Mesenchymal stem cell (in vitro differentiated cells and primary cell): ENCODE data around the gene RPL28.

ENCODE experiments used
- DNase-seq: peaks from one replicate; pipeline ENCODE4 v3.0.0-alpha.2; 2013
- H2AFZ ChIP-seq: one replicate; pipeline ENCODE4 v1.6.1; 2013; ENCODE audit warnings: low read depth, mild to moderate bottlenecking, control low read depth, inconsistent platforms, low read length, moderate library complexity
- H2AK5ac ChIP-seq: 2 replicates; pipeline ENCODE4 v1.6.1; 2013; ENCODE audit warnings: low read length, moderate library complexity, mild to moderate bottlenecking, inconsistent platforms; ENCODE audit not compliant: severe bottlenecking
- H2BK120ac ChIP-seq: one replicate; pipeline ENCODE4 v1.6.1; 2013; ENCODE audit warnings: low read depth, mild to moderate bottlenecking, inconsistent platforms, low read length, moderate library complexity
- H2BK12ac ChIP-seq, 2 experiments: one replicate each; pipeline ENCODE4 v1.6.1; 2013; ENCODE audit warnings: inconsistent platforms in 2 of 2, low read length in 2 of 2, mild to moderate bottlenecking in 2 of 2, moderate library complexity in 2 of 2, control low read depth in 1 of 2
- H2BK15ac ChIP-seq: one replicate; pipeline ENCODE4 v1.6.1; 2013; ENCODE audit warnings: mild to moderate bottlenecking, low read depth, inconsistent platforms; ENCODE audit not compliant: poor library complexity, severe bottlenecking
- H2BK5ac ChIP-seq: 2 replicates; pipeline ENCODE4 v1.6.1; 2013; ENCODE audit warnings: low read depth, mild to moderate bottlenecking, low read length, control low read depth, inconsistent platforms; ENCODE audit not compliant: poor library complexity, severe bottlenecking
- H3K14ac ChIP-seq, 2 experiments: one replicate each; pipeline ENCODE4 v1.6.1; 2013; ENCODE audit warnings: inconsistent platforms in 2 of 2, low read length in 2 of 2, control low read depth in 1 of 2, mild to moderate bottlenecking in 1 of 2, moderate library complexity in 1 of 2
- H3K18ac ChIP-seq, 2 experiments: one replicate each; pipeline ENCODE4 v1.6.1; 2013; ENCODE audit warnings: inconsistent platforms in 2 of 2, low read length in 2 of 2, control low read depth in 1 of 2, low read depth in 1 of 2, mild to moderate bottlenecking in 1 of 2
- H3K23ac ChIP-seq, 2 experiments: one replicate each; pipeline ENCODE4 v1.6.1; 2013; ENCODE audit warnings: inconsistent platforms in 2 of 2, low read length in 2 of 2, mild to moderate bottlenecking in 2 of 2, moderate library complexity in 2 of 2, control low read depth in 1 of 2
- H3K27ac ChIP-seq: 2 replicates; pipeline ENCODE4 v1.5.1; 2013; ENCODE audit warnings: mild to moderate bottlenecking, moderate library complexity, low read length, control low read depth, inconsistent platforms; ENCODE audit not compliant: poor library complexity, severe bottlenecking
- H3K27me3 ChIP-seq, 2 experiments: 2 replicates each; pipeline versions ENCODE4 v1.6.1 to v1.7.0; 2013; ENCODE audit warnings: low read length in 2 of 2, mild to moderate bottlenecking in 2 of 2, moderate library complexity in 2 of 2, control low read depth in 1 of 2, inconsistent platforms in 1 of 2; ENCODE audit not compliant: control insufficient read depth in 1 of 2, insufficient read depth in 1 of 2
- H3K36me3 ChIP-seq, 2 experiments: 2 replicates each; pipeline versions ENCODE4 v1.6.1 to v1.7.0; 2013; ENCODE audit warnings: low read length in 2 of 2, control low read depth in 1 of 2, inconsistent platforms in 1 of 2, low read depth in 1 of 2, mild to moderate bottlenecking in 1 of 2; ENCODE audit not compliant: insufficient read depth in 2 of 2, control insufficient read depth in 1 of 2
- H3K4ac ChIP-seq, 2 experiments: one replicate each; pipeline ENCODE4 v1.6.1; 2013; ENCODE audit warnings: inconsistent platforms in 2 of 2, low read length in 2 of 2, mild to moderate bottlenecking in 2 of 2, moderate library complexity in 2 of 2, control low read depth in 1 of 2, low read depth in 1 of 2
- H3K4me1 ChIP-seq: 2 replicates; pipeline ENCODE4 v1.6.1; 2013; ENCODE audit warnings: low read depth, low read length, control low read depth; ENCODE audit not compliant: control insufficient read depth, insufficient read depth
- H3K4me2 ChIP-seq: 2 replicates; pipeline ENCODE4 v1.6.1; 2013; ENCODE audit warnings: low read length, mild to moderate bottlenecking, inconsistent platforms; ENCODE audit not compliant: poor library complexity, severe bottlenecking
- H3K4me3 ChIP-seq, 2 experiments: 2 replicates each; pipeline versions ENCODE4 v1.5.1 to v1.7.0; 2013; ENCODE audit warnings: low read length in 2 of 2, mild to moderate bottlenecking in 2 of 2, control low read depth in 1 of 2, low read depth in 1 of 2; ENCODE audit not compliant: insufficient read depth in 1 of 2
- H3K79me1 ChIP-seq: replicated peaks from 2 replicates; pipeline ENCODE4 v1.6.1; 2013; ENCODE audit warnings: mild to moderate bottlenecking, control low read depth, low read length, inconsistent platforms; ENCODE audit not compliant: poor library complexity, severe bottlenecking
- H3K9ac ChIP-seq: 2 replicates; pipeline ENCODE4 v1.7.0; 2013; ENCODE audit warnings: mild to moderate bottlenecking, low read length, moderate library complexity
- H3K9me3 ChIP-seq: 2 replicates; pipeline ENCODE4 v1.7.0; 2013; ENCODE audit warnings: mild to moderate bottlenecking, low read length; ENCODE audit not compliant: control insufficient read depth
- H4K8ac ChIP-seq: one replicate; pipeline ENCODE4 v1.6.1; 2013; ENCODE audit warnings: inconsistent platforms, mild to moderate bottlenecking, low read length, moderate library complexity
- H4K91ac ChIP-seq: one replicate; pipeline ENCODE4 v1.6.1; 2013; ENCODE audit warnings: mild to moderate bottlenecking, low read length, inconsistent platforms
- WGBS: methylation state at CpG from one replicate; pipeline ENCODE4 v1.1.7; 2013; ENCODE audit warnings: mixed read lengths; 5-methylcytosine and 5-hydroxymethylcytosine counted together

Gene RPL28

DNA sequence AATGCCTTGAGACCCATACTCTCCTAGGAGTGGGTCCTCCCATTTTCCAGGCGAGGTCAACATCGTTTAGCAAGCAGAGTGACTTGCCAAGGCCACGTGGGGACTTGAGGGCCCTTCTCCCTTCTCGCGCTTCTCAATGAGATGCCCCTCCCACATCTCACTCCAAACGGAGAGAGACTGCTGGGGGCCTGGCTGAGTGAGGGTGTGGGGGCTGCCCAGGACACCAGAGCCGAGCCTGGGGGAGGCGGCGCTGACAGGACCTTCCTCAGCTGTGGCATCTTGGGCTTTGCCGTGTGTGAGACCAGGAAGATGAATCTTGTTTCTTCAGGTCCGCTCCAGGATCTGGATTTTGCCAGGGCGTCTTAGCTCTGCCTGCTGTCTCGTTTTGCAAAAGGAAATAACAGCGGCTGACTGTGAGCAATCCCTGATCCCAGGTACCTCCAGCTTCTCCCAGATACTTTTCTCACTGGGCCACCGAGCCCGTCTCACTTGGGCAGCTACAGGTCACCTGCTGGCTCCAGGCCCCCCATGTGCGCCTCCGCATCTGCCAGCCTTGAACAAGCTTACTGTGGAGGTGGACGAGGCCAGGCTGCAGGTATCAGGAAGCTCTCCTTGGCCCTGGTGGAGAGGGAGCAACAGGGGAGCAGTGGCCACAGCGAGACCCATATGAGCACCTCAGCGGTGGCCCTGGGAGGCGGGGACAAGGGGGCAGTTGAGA is 37.3 kb upstream of the RPL28 start:
- H3K23ac ChIP-seq: no peak overlapping the region
- H3K9me3 ChIP-seq: no peaks in the 10 kb centered on the region
- WGBS: 41% methylated on average over 19 of the region's 22 CpGs
- peaks cover 31% of the 10 kb centered on the region for H3K4me1 ChIP-seq
- H3K4me2 ChIP-seq: no peak overlapping the region
- no peak overlapping the region for H3K9ac ChIP-seq
- no peak overlapping the region for H3K4ac ChIP-seq
- H4K91ac ChIP-seq: peak overlapping the region; percentile 27
- H3K36me3 ChIP-seq: peaks cover 4 to 45% of the 10 kb centered on the region in 2 experiments
- peaks cover 23 to 33% of the 10 kb centered on the region in 2 experiments for H3K27me3 ChIP-seq
- no peak overlapping the region for H2BK5ac ChIP-seq
- no peak overlapping the region for H3K14ac ChIP-seq
- H2AK5ac ChIP-seq: no peak overlapping the region
- DNase-seq: no peak
- H3K79me1 ChIP-seq: no peaks in the 10 kb centered on the region
- no peak overlapping the region for H4K8ac ChIP-seq
- no peak overlapping the region for H2BK15ac ChIP-seq
- no peak overlapping the region for H2AFZ ChIP-seq
- H3K4me3 ChIP-seq: no peak overlapping the region
- H2BK120ac ChIP-seq: peak overlapping the region; percentile 7
- H3K18ac ChIP-seq: no peak overlapping the region
- no peak overlapping the region for H3K27ac ChIP-seq
- no peak overlapping the region for H2BK12ac ChIP-seq

DNA sequence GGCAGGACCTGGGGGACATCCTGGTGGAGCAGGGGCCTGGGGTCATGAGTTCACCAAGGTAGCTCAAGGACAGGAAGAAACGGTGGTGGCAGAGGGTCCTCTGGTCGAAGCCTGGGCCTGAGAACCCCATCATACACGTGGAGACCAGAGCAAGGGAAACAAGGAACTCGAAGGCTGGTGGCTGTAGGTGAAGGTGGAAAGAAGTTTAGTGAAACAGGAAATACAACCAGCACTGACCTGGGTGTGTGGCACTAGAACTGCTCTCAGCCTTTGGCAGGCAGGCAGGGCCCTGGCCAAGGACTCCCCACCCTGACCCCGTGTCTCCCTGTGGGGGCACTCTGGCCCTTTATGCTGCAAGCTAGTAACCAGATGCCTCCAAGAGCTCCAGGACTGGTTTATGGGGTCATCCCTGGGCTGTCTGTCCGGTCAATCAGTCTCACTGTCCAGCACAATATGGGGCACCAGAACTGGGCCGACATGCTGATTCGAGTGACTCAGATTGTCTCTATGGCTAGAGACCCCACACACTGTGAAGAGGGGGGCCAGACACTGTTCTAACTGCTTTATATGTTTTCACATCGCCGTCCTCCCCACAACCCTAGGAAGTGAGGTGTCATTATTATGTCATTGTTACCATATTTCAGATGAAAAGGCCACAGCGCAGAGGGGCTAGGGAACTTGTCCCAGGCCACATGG is 35.0 kb upstream of the RPL28 start:
- WGBS: 81% methylated on average over 11 of the region's 11 CpGs
- peaks cover 32% of the 10 kb centered on the region for H3K4me1 ChIP-seq

DNA sequence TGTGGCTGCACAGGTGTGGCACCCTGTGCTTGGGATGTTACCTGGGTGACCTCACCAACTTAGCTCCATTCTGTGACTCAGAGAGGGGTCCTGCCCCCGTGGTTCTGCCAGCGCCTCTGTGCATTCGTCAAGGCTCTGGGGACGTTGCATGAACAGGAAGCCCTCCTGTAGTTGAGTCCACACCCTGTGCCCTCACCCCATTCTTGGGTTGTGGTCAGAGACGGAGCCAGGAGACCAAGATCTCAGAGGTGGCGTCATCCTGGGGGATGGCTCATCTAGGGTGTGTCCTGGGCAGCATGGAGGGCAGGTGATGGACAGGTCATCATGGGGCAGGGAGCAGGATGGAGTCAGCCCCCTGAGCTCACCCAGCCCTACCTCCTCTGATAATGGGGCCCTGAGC is 33.7 kb upstream of the RPL28 start:
- Histone ChIP-seq H3K18ac (peak overlapping the region in 1 of 2 experiments; percentile 11), H3K9me3 (no peaks in the 10 kb centered on the region), H4K8ac (no peak overlapping the region), H3K4me1 (peaks cover 29% of the 10 kb centered on the region), H2AFZ (no peak overlapping the region), H3K9ac (no peak overlapping the region), H3K27ac (no peak overlapping the region), H3K23ac (no peak overlapping the region), H2AK5ac (no peak overlapping the region), H3K14ac (no peak overlapping the region), H2BK12ac (no peak overlapping the region), H3K4me3 (no peak overlapping the region), H3K79me1 (no peaks in the 10 kb centered on the region), H3K36me3 (peaks cover 0 to 12% of the 10 kb centered on the region in 2 experiments), H3K4me2 (no peak overlapping the region), H2BK15ac (no peak overlapping the region), H2BK120ac (no peak overlapping the region), H3K4ac (no peak overlapping the region), H4K91ac (no peak overlapping the region), H2BK5ac (no peak overlapping the region), H3K27me3 (peaks cover 44 to 61% of the 10 kb centered on the region in 2 experiments)
- WGBS: 87% methylated on average over 5 of the region's 6 CpGs
- no peak for DNase-seq

More for the DNA sequence above, 35.0 kb upstream of the RPL28 start:
- Histone ChIP-seq H3K14ac (no peak overlapping the region), H3K9me3 (no peaks in the 10 kb centered on the region), H2AK5ac (no peak overlapping the region), H2BK12ac (no peak overlapping the region), H3K27ac (no peak overlapping the region), H3K27me3 (peaks cover 36 to 49% of the 10 kb centered on the region in 2 experiments), H2BK15ac (no peak overlapping the region), H4K91ac (no peak overlapping the region), H3K23ac (no peak overlapping the region), H3K18ac (no peak overlapping the region), H2BK120ac (no peak overlapping the region), H2AFZ (no peak overlapping the region), H3K4ac (no peak overlapping the region), H4K8ac (no peak overlapping the region), H3K9ac (no peak overlapping the region), H3K4me2 (no peak overlapping the region), H2BK5ac (no peak overlapping the region), H3K79me1 (no peaks in the 10 kb centered on the region), H3K36me3 (peaks cover 0 to 25% of the 10 kb centered on the region in 2 experiments), H3K4me3 (no peak overlapping the region)
- DNase-seq: no peak

DNA sequence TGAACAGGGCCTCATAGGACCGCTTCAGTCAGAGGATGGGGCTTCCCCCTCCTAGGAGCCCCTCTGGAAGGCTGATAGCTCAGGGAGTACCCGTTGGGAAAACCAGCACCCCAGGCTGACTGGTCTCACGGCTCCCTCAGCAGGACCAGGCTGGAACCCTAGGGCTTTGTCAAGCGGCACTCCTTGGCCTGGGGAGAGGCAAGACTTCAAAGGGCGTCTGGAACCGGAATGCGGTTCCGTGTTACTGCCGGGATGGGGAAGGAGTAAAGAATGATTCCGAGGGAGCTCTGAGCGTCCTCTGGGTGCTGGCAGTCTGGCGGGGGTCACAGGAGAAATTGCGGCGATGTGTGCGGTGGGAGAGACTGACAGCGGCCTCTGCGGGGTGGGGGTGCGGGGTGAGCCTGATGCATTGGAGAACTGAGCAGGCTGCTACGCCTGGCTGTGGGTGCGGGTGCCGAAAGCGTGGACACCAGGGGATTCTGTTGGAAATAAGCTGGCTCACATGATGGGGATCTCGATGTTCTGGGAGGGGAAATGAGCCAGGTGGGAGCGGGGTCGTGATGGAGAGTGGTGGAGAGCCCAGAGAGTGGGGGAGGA is 33.1 kb upstream of the RPL28 start:
- H3K9ac ChIP-seq: no peak overlapping the region
- H2BK5ac ChIP-seq: no peak overlapping the region
- H4K8ac ChIP-seq: no peak overlapping the region
- no peak overlapping the region for H3K27ac ChIP-seq
- peaks cover 29% of the 10 kb centered on the region for H3K4me1 ChIP-seq
- no peaks in the 10 kb centered on the region for H3K9me3 ChIP-seq
- no peaks in the 10 kb centered on the region for H3K79me1 ChIP-seq
- DNase-seq: no peak
- 81% methylated on average over 25 of the region's 25 CpGs for WGBS
- no peak overlapping the region for H3K18ac ChIP-seq
- peaks cover 0 to 6% of the 10 kb centered on the region in 2 experiments for H3K36me3 ChIP-seq
- no peak overlapping the region for H2AFZ ChIP-seq
- peaks cover 49 to 66% of the 10 kb centered on the region in 2 experiments for H3K27me3 ChIP-seq
- no peak overlapping the region for H3K4me3 ChIP-seq
- H2BK15ac ChIP-seq: peak overlapping the region; percentile 6
- H2BK120ac ChIP-seq: no peak overlapping the region
- H2AK5ac ChIP-seq: no peak overlapping the region
- no peak overlapping the region for H3K4me2 ChIP-seq
- no peak overlapping the region for H3K14ac ChIP-seq
- H3K4ac ChIP-seq: no peak overlapping the region
- H3K23ac ChIP-seq: no peak overlapping the region
- no peak overlapping the region for H4K91ac ChIP-seq
- no peak overlapping the region for H2BK12ac ChIP-seq
